Left colon (tissue), 2 donors: Measurements from ENCODE around the gene HOXA4. TPM values are rescaled to one million over a fixed set of nuclear protein-coding genes. Genes with fewer than 3 reads are reported as not detected.

ENCODE experiments used
- ATAC-seq: fragments of 200-7000 bp; cut with Tn5 transposase; one replicate; pipeline ENCODE4 v1.9.1; 2020; ENCODE audit warnings: mild to moderate bottlenecking, moderate library complexity
- DNase-seq, 2 donors: peaks; one replicate each; pipeline ENCODE4 v3.0.0-alpha.2; 2020
- intact Hi-C, 2 donors: fragments of 100-400 bp; cut with DNase I in 1 of 2; cut with micrococcal nuclease in 1 of 2; formaldehyde crosslinking; loops; one replicate each; pipeline versions ENCODE4 v1.11.2 to v1.14.0; 2022; cut with DNase I, micrococcal nuclease
- total RNA-seq, 2 donors: library from RNA; stranded (reverse); fragmentation: NEBNext Ultra II Directional; extraction: Animal tissue kit (Norgen Biotek cat#: 25700); gene quantifications; one replicate each; pipeline ENCODE4 v1.2.1, GENCODE V29; 2021
- donor health status: DM: no; HTN: no; CAD: no.
- donor health status: DM: yes; HTN: yes; CAD: no.

HOXA4 gene
- total RNA-seq, 2 donors from 2014 or later: 4.5 to 5.1 TPM

- intact Hi-C loops: loop anchor here in 1 of 2 donors (5.0 kb wide), 1 partner anchor 285 kb away; no protein-coding TSS in a partner anchor
- no peak for DNase-seq
- ATAC-seq: no peak
These were observed 12.0 kb upstream of the HOXA4 start for GRCh38 chr7:27142580-27143022.

DNA sequence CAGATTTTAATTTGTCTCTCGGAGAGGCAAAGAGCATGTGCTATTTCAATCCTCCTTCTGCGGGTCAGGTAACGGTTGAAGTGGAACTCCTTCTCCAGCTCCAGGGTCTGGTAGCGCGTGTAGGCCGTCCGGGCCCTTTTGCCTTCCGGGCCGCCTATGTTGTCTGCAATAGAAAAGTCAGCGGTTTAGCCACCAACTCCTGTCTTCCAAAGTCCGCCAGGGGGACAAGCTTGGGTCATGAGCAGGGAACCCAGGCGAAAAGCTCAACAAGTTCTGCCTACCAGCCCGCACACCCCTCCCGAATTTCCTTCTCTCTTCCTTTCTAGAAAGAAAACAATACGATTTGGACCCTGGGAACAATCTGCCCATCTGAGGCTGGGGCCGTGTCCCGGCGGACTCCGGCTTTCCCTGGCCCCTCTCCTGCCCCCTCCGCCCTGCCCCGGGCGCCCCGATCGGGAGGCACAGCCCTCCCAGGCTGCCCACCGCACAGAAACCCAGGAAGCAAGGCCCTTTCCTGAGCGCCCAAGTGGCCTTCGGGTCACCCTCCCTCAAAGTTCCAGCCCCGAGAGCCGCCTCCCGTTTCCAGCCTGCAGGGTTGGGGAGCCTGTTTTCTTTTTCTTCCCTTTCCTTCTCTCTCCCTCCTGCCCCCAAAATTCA is 11.5 kb upstream of the HOXA4 start:
- ATAC-seq (no peak), DNase-seq (peak in 1 of 2 donors; percentile 43)
- intact Hi-C loops: loop anchor here in 1 of 2 donors (5.0 kb wide), 1 partner anchor 285 kb away; no protein-coding TSS in a partner anchor

DNA sequence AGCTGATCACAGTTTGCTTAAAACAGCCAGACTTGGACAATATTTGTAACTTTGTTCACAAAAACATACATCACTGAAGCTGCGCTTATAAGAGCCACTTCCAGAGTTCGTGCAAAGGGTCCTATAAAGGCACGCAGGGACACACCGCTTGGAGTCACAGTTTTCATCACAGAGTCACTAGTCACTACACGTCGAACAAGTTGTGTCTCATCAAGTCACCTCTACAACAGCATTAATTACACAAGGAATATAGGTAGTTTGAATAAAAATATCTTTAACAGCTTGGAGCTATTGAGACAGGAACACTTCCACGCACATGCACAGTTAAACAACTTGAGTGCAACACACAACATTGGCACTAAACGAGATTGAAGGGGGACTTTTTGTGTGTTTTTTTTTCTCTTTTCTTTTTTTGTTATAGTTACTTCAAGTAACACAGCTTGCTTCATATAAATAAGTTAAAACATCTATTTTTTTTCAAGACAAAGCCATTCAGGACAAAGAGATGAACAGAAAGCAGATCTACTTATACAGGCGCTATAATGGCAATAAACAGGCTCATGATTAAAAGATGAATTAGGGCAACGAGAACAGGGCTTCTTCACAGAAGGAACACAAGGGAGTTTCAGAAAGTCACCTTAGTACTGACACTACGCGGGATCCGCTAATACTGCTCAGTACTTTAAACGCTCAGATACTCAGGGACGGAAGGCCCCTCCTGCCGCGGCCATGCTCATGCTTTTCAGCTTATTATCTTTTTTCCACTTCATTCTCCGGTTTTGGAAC is 10.8 kb upstream of the HOXA4 start:
- no peak for ATAC-seq
- DNase-seq: no peak
- intact Hi-C loops: loop anchor here in 1 of 2 donors (5.0 kb wide), 1 partner anchor 284 kb away; no protein-coding TSS in a partner anchor

- ATAC-seq (peak; percentile 56), DNase-seq (peak in 1 of 2 donors; percentile 63)
- intact Hi-C loops: loop anchor here in 1 of 2 donors (5.0 kb wide), 1 partner anchor 283 kb away; no protein-coding TSS in a partner anchor
These were observed 9.7 kb upstream of the HOXA4 start for GRCh38 chr7:27140126-27140857.

DNA sequence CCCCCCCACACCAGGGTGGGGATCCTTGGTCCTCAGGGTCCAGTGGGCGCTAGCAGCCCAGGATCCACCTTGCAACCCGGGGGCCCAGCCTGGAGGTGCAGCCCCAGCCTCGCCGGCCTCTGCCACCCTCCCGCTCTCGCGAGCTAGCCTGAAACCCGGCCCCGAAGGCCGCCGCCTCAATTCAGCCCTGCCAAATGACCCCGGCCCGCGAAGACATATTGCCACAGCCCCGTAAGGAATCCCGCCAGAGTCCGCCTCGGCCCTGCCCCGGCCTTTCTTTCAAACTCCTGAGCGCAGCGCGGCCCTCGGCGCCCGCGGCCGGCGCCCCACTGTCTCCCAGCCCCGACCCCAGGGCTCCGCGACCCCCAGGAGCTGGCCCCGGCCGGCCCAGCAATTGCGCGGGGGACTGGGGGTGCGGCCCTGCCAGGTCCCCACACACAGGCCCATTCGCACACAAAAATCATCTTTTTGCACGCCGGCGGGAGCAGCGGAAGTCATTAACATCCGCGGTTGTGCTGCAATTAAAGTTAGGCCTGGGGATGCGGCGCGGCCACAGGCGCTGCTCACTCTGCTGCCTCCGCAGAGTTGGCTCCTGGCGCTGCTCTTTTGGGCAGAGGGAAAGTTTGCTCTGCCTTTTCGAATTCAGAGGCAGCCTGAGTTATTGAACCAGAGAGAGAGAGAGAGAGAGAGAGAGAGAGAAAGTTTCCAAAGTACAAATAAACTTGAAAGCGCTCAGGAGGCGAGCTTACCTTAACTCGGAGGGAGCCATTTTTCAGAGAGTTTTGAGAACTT is 9.0 kb upstream of the HOXA4 start:
- DNase-seq: peak in 1 of 2 donors; percentile 31
- ATAC-seq: peak; percentile 9
- intact Hi-C loops: loop anchor here in 1 of 2 donors (5.0 kb wide), 1 partner anchor 282 kb away; no protein-coding TSS in a partner anchor

DNA sequence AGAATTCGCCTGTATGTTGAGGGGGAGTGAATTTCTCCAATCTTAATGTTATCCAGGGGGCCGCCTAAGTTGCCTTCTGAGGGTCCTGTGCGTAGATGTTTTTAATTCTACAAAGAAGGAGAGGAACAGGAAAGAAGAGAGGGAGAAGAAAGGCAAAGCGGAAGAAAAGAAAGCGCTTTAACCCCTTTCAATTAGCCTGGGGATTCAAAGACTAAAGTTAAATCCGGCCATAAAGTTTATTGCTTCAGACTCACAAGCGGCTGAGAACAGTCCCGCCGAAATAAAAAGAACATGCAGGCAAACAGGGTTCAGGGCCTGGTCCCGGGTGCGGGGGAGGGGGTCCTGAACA is 8.4 kb upstream of the HOXA4 start:
- DNase-seq (no peak), ATAC-seq (peak; percentile 19)
- intact Hi-C loops: no loop called here

DNA sequence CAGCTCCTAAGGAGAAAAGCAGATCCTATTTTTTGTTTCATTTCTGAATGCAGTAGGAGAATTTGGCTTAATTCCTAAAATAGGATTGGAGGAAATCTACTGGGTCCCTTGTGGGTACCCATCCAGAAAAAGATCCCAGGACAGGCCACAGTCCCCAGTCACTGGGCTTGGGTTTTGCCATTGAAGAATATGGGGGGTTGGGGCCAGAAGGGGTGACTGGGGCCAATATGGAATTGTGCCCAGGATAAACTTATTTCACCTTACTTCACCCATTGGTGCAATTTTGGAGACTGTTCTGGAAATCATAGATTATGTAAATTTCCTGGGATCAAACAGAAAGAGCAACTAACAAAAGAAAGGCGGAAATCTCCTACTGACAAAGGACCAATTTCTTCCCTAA is 7.9 kb upstream of the HOXA4 start:
- DNase-seq: no peak
- intact Hi-C loops: no loop called here
- ATAC-seq: no peak

- no peak for DNase-seq
- intact Hi-C loops: no loop called here
- no peak for ATAC-seq
These were observed 7.2 kb upstream of the HOXA4 start for GRCh38 chr7:27137640-27138315.

DNA sequence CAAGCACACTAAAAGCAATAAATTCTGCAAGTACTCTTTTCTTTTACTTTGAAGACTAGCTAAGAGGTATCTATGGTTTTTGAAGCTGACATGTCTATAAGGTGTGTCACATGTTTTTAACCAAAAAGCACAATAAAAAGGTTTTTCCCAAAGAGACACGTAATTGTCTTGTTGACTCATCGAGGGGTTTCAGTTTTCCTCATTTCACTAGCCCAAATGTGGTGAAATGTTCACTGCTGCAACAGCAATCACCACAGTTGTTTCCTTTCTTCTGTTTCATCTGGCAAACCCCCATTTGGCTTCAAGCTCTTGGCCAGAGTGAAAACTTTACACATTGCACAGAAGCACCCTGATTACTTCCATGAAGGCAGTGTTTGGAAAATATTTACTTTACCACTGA is 3.8 kb upstream of the HOXA4 start:
- DNase-seq (peak in 1 of 2 donors; percentile 39), ATAC-seq (no peak)
- intact Hi-C loops: no loop called here

DNA sequence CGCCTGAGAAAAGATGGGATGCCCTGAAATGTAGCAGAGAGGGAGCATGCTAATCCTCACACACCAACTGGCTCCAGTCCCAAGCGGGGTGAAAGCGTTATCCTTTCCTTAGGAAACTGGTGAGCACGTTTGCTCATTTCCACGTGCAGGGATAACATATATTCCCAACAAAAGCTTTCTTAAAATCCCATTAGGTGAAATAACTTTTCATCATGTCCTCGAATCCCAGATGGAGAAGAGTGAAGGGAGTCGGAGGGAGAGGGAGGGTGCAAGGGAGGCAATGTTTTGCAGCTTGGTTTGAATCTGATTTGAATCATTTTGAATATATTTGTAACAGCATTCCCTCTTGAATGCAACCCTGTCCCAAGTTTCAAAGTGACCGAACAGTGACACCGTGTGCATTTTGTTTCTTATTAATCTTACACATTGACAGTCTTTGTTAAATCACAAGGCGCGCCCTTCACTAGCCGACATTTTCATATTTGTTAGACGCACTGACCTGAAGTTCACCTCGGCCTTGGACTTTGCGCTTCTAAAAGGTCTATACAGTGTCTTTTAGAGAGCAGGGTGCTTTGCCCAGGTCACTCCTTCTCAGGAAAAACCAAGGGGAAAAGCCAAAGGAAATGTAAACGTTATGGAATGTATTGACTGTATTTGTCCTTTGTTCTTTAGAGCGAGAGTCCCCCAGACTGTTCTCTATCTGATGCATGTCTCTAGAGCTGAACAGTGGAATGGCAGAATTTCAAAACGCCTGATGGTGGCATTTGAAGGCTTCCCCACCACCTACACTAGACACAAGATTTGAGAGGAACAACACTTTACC is 3.1 kb upstream of the HOXA4 start:
- peak in 1 of 2 donors; percentile 45 for DNase-seq
- intact Hi-C loops: no loop called here
- ATAC-seq: no peak

- intact Hi-C loops: no loop called here
- ATAC-seq (no peak), DNase-seq (no peak)
These were observed 2.4 kb upstream of the HOXA4 start for GRCh38 chr7:27132978-27133377.

GRCh38 chr7:27132214-27132613 is 1.7 kb upstream of the HOXA4 start:
- ATAC-seq (no peak), DNase-seq (no peak)
- intact Hi-C loops: no loop called here

DNA sequence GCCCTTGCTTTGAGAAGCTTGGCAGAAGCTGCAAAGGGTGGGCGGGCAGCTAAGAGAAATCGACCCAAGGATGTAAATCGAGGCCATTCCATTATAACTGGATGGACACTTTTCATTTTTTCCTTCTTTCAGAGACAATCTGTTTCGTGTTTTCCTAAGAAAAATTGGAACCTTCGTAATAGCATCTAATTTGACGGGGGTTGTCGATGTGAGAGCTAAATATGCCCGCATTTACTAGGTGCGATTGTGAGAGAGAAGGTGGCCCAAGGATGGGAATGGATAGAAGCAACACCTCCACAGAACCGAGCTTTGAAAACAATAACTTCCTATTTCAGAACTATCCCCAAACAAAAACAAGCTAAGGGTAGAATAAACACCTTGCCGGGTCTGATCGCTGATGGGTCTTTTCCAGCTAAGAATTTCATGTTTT is 848 bp upstream of the HOXA4 start:
- intact Hi-C loops: no loop called here
- DNase-seq: no peak
- ATAC-seq: peak; percentile 0

DNA sequence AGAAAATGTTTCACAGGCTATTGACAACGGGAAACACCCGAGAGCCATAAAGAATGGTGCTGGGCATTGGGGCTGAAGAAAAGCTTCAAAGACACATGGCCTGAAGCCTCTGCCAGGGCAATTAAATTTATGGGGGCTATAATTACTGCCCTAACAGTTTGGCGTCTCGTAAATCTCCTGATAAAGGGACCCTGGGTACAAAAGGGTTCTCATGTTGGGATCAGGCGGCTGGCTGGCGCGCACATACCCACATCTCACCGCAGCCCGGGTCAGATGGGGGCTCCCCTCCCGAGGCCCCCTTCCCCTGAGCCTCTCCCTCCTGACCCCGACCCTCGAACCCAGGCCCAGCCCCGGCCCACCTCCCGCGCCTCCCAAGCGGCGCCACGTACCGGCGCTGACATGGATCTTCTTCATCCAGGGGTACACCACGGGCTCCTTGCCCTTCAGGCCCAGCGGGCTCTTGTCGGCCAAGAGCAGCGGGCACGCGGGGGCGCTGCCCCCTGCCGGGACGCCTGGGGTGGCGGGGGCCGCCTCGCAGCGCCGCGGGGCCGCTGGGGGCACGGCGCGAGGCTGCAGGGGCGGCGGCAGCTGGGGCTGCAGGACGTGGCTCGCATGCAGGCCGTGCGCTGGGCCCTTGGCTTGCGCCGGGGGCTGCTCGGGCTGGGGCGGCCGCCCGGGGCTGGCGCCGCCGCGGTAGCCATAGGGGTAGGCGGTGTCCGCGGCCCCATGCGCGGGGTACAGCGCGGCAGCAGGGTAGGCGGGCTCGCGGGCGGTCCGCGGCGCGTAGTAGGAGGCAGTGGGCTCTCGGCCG is 623 bp downstream of the HOXA4 start:
- intact Hi-C loops: no loop called here
- DNase-seq (peak; percentile 69 to 78), ATAC-seq (peak; percentile 74)

GRCh38 chr7:27128776-27129728 is 1.5 kb downstream of the HOXA4 start:
- intact Hi-C loops: no loop called here
- DNase-seq (peak; percentile 35 to 48), ATAC-seq (no peak)
